Smooth muscle cell of the umbilical artery (primary cell): ENCODE data around the gene MED23. TPM values are rescaled to one million over a fixed set of nuclear protein-coding genes. Genes with fewer than 3 reads are reported as not detected.

ENCODE experiments used
- total RNA-seq: library from RNA; depleted of rRNA; stranded (reverse); fragments of >200 nt; gene quantifications from 2 replicates; pipeline ENCODE4 v1.2.3, GENCODE V29; 2014

The MED23 gene
- 38.5 and 38.9 TPM in 2 replicates for total RNA-seq

GRCh38 chr6:131627724-131628682, at the start of gene MED23:
MED23 (minus strand) TSS chr6:131628242; CDS start chr6:131628049, 193 bp downstream.

GRCh38 chr6:131636880-131637792, 9.1 kb upstream of the MED23 start, which contains the start of gene ENPP3:
ENPP3 (plus strand) TSS chr6:131637302; CDS start chr6:131637385, 83 bp downstream.

DNA sequence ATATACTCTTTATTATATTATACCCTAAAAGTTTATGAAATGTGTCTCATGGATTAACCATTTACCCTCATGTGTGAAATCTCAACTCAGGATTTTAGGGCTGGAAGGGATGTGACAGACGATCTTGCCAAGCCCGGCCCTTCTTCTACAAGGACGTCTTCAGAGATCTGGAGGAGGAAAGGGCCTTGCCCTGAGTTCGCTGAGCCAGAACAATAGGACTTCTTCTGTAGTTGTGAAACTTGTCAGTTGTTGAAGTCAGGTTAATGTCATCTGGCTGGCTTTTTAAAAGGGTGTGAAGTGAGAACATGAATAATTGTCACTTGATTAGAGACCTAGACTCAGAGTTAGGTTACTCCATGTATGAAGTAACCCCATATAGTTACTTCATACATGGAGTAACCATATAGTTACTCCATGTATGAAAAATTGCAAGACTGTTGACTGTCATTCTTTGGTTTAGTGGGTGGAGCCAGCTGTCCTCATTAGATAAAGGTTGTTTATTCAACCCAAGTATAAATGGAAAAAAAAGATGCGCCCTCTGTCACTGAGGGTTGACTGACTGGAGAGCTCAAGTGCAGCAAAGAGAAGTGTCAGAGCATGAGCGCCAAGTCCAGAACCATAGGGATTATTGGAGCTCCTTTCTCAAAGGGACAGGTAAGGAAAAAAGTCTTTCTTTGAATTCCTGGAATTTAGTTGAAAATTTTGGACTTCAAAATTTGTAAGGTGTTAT, 55.2 kb downstream of the MED23 start, which contains the start of gene ARG1:
Gene ARG1 (plus strand): TSS at position 541 of the 730 bp plus-strand sequence. CDS start 57 bp downstream, at position 598.

Other genes with a start within 250 kb of the MED23 start
- gene ARG1, start 55.0 kb downstream of the MED23 start, total RNA-seq, result not detected in 2 replicates
- 0.59 TPM in 1 of 2 replicates, not detected in the other for gene ENPP3, start 9.1 kb upstream of the MED23 start, total RNA-seq
- not detected in 2 replicates for gene OR2A4, start 73.2 kb upstream of the MED23 start, total RNA-seq
- not detected in 2 replicates for gene CTAGE9, start 82.8 kb upstream of the MED23 start, total RNA-seq
- gene ENPP1, start 179.8 kb upstream of the MED23 start, total RNA-seq, result 15.7 and 42.2 TPM in 2 replicates